IPS-18a (cell line): Measurements from ENCODE around the gene MTA3.
A peak's percentile ranks its signal among the peaks of the same experiment; 100 is the strongest.

ENCODE experiments used
- H3K27ac ChIP-seq: one replicate; pipeline ENCODE4 v1.5.1; 2013; ENCODE audit warnings: low read length
- H3K27me3 ChIP-seq: one replicate; pipeline ENCODE4 v1.6.1; 2013; ENCODE audit warnings: mild to moderate bottlenecking, low read length; ENCODE audit not compliant: control insufficient read depth, insufficient read depth
- H3K36me3 ChIP-seq: one replicate; pipeline ENCODE4 v1.6.1; 2013; ENCODE audit warnings: low read depth, low read length; ENCODE audit not compliant: control insufficient read depth
- H3K4me1 ChIP-seq: one replicate; pipeline ENCODE4 v1.6.1; 2013; ENCODE audit warnings: low read depth, low read length; ENCODE audit not compliant: control insufficient read depth
- H3K4me3 ChIP-seq: one replicate; pipeline ENCODE4 v1.5.1; 2013; ENCODE audit warnings: low read length
- H3K9ac ChIP-seq: one replicate; pipeline ENCODE4 v1.6.1; 2013; ENCODE audit warnings: mild to moderate bottlenecking, low read length, moderate library complexity
- H3K9me3 ChIP-seq: one replicate; pipeline ENCODE4 v1.6.1; 2013; ENCODE audit warnings: low read depth, low read length; ENCODE audit not compliant: control insufficient read depth

The MTA3 gene

DNA sequence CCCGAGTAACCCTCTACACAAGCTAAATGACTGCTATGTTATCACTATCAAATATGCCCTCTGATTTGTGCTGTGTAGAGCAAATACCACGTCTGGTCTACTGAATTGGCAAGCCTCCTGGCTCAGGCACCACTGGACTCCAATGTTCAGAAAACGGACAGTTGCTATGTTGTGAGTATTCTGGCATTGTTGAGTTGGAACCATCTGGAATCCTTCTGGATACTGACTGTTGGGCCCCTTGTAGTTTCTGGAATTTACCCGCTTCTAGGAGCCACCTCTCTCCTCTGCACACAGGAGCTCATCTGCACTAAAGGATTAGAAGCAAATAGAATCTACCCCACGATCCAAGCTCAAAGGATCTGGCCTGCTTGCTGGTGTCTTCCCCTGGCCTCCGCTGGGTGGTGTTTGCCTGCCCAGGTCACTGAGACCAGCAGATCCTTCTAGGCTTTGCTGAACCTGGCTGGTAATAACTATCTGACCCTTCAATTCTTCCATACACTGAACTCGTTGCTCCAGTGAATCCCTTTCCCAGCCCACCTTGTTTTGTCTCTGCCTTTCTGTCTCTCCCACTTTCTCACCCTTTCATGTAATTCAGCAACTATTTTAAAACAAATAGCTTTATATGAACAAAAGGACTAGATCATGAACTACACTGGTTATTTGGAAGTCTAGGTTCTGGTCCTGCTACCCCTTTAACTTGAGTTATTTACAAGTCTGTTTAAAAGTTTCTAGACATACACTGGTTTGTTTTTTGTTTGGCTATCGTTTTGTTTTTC, 226.0 kb downstream of the MTA3 start:
- Histone ChIP-seq H3K4me3 (peak overlapping the region; percentile 63), H3K9ac (no peak overlapping the region), H3K27ac (no peak overlapping the region), H3K36me3 (no peaks in the 10 kb centered on the region), H3K4me1 (peaks cover 16% of the 10 kb centered on the region), H3K27me3 (peaks cover 32% of the 10 kb centered on the region), H3K9me3 (no peaks in the 10 kb centered on the region)

DNA sequence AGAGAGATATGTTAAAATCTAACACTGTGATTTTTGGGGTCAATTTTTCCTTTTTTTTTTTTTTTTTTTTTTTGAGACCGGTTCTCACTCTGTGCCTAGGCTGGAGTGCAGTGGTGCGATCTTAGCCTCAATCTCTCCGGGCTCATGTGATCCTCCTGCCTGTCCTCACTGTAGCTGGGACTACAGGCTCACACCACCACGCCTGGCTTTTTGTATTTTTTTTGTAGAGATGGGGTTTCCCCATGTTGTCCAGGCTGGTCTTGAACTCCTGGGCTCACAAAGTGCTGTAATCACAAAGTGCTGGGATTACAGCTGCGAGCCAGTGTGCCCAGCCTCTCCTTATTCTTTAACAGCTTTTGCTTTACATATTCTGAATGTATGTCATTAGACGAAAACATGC, 226.8 kb downstream of the MTA3 start:
- H3K27me3 ChIP-seq: peaks cover 32% of the 10 kb centered on the region
- no peak overlapping the region for H3K27ac ChIP-seq
- H3K4me3 ChIP-seq: no peak overlapping the region
- no peaks in the 10 kb centered on the region for H3K36me3 ChIP-seq
- no peaks in the 10 kb centered on the region for H3K9me3 ChIP-seq
- no peak overlapping the region for H3K9ac ChIP-seq
- peaks cover 16% of the 10 kb centered on the region for H3K4me1 ChIP-seq

DNA sequence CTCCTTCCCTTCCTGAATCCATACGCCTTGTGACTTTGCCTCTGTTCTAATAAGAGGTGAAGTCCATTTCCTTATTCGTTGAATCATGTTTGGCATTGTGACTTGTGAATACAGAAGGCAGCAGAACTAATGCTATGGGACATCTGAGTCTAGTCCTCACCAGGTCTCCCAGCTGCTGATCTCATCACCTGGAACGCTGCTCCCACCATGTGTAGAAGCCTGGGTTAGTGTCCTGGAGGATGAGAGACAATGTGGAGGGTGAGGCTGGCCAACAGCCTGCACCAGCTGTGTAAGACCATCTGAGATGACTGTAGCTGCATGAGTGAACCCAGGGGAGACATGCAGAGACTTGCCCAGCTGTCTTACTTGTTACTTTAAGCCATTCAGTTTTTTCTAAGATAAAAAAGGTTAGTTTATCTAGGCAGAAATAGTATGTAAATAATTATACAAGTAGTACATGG, 227.4 kb downstream of the MTA3 start:
- H3K4me3 ChIP-seq: no peak overlapping the region
- H3K9me3 ChIP-seq: no peaks in the 10 kb centered on the region
- no peak overlapping the region for H3K27ac ChIP-seq
- H3K36me3 ChIP-seq: no peaks in the 10 kb centered on the region
- H3K4me1 ChIP-seq: peaks cover 16% of the 10 kb centered on the region
- H3K9ac ChIP-seq: no peak overlapping the region
- peaks cover 31% of the 10 kb centered on the region for H3K27me3 ChIP-seq

DNA sequence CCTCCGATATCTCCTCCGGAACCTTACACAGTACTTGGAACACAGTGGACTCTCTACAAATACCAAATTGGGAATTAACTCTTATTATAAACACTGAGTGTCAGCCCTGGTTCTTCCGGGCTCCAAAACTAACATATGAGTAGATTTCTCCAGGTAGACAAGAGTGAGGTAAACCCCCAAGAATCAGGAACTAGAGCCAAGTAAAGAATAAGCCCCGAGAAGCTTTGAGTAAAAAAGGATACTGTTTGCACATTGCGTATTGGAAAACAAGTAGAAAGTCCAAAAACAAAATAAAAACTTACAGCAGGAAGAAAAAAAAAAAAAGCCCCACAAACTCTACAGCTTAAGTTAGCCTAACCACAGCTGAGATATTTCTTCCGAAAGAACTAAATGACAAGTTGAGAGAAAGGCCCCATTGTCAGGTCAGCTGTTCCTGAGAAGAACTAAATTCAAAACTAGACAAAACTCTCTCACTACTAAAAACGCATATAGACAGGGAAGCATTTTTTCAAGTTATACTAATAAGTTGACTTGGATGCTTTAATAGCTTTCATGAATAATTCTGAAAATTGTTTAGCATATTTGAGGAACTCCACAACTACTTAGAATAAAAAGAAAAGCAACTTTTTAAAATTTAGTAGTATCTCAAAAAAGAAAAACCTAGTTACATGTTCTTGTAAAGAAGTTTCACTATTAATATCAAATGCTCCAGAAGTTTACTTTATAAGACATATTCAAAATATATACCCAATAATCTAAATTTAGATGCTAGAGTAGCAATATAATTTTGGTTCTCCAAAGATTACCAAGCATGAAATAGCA, 228.2 kb downstream of the MTA3 start:
- no peak overlapping the region for H3K4me3 ChIP-seq
- H3K27ac ChIP-seq: no peak overlapping the region
- H3K9me3 ChIP-seq: no peaks in the 10 kb centered on the region
- no peak overlapping the region for H3K9ac ChIP-seq
- H3K36me3 ChIP-seq: no peaks in the 10 kb centered on the region
- H3K27me3 ChIP-seq: peaks cover 24% of the 10 kb centered on the region
- peaks cover 16% of the 10 kb centered on the region for H3K4me1 ChIP-seq

DNA sequence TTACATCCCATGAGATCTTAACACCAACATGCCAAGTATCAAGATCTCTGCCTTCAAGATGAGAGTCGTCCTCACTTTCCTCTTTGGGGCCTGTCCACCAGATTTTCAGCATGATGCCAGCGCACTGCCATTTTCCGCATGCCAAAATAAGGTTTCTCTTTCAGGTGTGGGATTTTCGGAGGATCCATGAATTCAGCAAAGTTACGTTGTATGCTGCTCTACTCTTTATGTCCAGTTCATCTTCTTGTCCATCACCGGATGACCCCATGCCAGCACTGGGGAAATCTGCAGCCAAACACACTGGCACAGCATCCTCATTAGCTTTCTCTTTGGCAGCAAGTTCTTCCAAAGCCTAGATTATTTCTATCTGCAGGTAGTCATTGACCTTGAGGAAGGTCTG, 228.8 kb downstream of the MTA3 start:
- Histone ChIP-seq H3K9me3 (no peaks in the 10 kb centered on the region), H3K4me1 (peaks cover 11% of the 10 kb centered on the region), H3K36me3 (no peaks in the 10 kb centered on the region), H3K4me3 (no peak overlapping the region), H3K27ac (no peak overlapping the region), H3K27me3 (peaks cover 17% of the 10 kb centered on the region), H3K9ac (no peak overlapping the region)

DNA sequence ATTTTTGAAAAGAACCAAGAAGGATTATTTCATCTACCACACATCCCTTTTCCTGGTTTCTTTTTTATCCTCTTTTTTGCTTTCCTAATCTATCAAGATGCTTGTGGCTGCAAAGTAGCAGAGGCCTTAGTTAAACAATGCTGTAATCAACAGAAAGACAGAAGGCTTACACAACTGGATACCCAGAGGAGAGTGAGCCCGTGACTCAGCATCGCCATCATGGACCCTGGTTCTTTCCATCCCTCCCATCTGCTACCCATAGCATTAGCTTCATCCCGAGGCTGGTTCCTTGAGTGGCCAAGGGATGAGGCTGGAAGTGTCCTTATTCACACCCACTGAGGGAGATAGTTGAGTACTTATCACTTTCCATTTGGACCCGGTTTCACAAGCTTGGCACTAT, 231.4 kb downstream of the MTA3 start:
- no peak overlapping the region for H3K27ac ChIP-seq
- no peaks in the 10 kb centered on the region for H3K36me3 ChIP-seq
- H3K4me3 ChIP-seq: no peak overlapping the region
- H3K9me3 ChIP-seq: no peaks in the 10 kb centered on the region
- no peaks in the 10 kb centered on the region for H3K27me3 ChIP-seq
- H3K4me1 ChIP-seq: peaks cover 1% of the 10 kb centered on the region
- no peak overlapping the region for H3K9ac ChIP-seq

DNA sequence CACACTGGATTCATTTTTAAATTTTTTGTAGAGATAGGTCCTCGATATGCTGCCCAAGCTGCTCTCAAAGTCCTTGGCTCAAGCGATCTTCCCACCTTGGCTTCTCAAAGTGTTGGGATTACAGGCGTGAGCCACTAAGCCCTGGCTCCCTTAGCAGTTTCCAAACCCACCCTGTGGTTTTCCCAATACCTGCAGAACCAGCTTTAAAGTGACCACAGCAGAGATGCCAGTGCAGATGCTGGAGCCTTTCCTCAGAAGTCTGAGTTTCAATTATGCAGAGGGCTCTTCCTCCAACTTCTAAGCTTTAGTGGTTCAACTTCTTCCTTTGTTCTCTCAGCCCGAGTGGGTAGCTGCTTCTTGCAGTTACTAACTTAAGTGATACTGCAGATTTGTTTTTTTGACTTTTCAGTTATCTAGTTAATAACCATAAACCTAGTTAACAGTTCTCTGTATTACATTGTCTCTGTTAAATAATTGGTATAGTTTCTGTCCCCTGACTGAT, 232.1 kb downstream of the MTA3 start:
- no peaks in the 10 kb centered on the region for H3K36me3 ChIP-seq
- no peaks in the 10 kb centered on the region for H3K27me3 ChIP-seq
- H3K4me3 ChIP-seq: no peak overlapping the region
- H3K9me3 ChIP-seq: no peaks in the 10 kb centered on the region
- no peak overlapping the region for H3K9ac ChIP-seq
- H3K27ac ChIP-seq: no peak overlapping the region
- H3K4me1 ChIP-seq: no peaks in the 10 kb centered on the region

DNA sequence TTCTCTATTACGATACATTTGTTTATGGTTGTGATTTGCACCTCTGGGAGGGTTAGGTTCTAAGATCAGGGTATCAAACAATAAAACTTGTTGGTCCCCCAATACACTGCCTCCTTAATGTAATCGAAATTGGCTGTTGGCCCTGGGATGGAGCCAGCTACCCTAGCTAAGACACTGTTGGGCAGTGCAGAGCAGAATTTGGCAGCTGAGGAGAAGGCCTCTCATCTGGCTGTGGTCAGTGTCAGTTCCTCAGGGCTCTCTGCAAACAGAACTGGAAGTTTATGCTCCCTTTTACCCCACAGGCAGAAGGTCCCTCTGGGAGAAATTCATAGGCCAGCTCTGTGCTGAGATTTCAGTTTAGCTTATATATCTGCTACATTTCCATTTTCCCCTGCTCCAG, 232.5 kb downstream of the MTA3 start:
- no peaks in the 10 kb centered on the region for H3K9me3 ChIP-seq
- H3K4me1 ChIP-seq: no peaks in the 10 kb centered on the region
- no peaks in the 10 kb centered on the region for H3K36me3 ChIP-seq
- no peak overlapping the region for H3K27ac ChIP-seq
- no peaks in the 10 kb centered on the region for H3K27me3 ChIP-seq
- no peak overlapping the region for H3K4me3 ChIP-seq
- H3K9ac ChIP-seq: no peak overlapping the region

DNA sequence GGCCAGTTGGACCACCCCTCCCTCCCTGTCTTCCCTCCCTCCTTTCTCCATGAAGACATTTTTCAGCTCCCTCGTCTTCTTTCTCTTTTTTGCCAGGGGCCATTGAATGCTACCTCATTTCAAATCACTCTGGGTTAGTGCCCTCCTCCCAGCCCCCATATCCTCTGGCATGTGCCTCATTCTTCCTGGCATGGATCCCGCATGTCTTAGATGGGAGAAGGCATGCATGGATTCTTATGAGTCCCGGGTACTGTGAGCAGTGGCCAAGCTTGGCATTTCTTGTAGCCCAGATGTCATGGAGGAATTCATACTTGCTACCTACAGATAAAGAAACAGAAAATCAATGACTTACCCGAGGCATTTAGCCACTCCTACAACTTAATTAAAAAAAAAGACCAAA, 232.9 kb downstream of the MTA3 start:
- no peaks in the 10 kb centered on the region for H3K4me1 ChIP-seq
- H3K9me3 ChIP-seq: no peaks in the 10 kb centered on the region
- H3K4me3 ChIP-seq: no peak overlapping the region
- H3K27me3 ChIP-seq: no peaks in the 10 kb centered on the region
- no peaks in the 10 kb centered on the region for H3K36me3 ChIP-seq
- no peak overlapping the region for H3K27ac ChIP-seq
- no peak overlapping the region for H3K9ac ChIP-seq

DNA sequence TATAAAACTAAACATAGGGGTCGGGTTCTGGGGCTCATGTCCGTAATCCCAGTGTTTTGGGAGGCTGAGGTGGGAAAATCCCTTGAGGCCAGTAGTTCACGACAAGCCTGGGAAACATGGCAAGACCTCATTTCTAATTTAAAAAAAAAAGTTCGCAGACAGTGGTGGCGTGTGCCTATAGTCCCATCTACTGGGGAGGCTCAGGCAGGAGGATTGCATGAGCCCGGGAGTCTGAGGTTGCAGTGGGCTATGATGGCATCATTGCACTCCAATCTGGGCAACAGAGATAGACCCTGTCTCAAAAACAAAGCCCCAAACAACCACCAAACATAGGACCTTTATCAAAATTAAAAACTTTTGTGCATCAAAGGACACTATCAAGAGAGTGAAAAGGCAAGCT, 233.7 kb downstream of the MTA3 start:
- H3K9me3 ChIP-seq: no peaks in the 10 kb centered on the region
- no peak overlapping the region for H3K27ac ChIP-seq
- no peaks in the 10 kb centered on the region for H3K36me3 ChIP-seq
- no peak overlapping the region for H3K9ac ChIP-seq
- H3K4me1 ChIP-seq: no peaks in the 10 kb centered on the region
- no peaks in the 10 kb centered on the region for H3K27me3 ChIP-seq
- no peak overlapping the region for H3K4me3 ChIP-seq

DNA sequence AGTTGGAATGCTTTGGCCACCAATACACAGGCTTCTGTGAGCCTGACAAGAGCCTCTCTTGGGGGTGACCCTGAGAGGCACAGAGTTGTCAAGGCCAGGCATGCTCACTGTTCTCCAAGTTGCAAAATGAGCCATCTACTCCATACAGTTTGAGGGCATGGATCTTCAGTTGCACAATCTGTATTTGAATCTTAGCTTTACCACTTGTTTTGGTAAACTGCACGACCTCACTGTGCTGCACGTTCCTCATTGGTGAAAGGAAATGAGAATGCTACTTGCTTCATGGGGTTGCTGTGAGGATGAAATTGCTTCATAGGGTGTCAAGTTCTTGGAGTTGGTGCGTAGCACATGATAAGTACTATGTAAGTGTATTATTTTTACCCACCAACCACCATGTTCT, 235.9 kb downstream of the MTA3 start:
- Histone ChIP-seq H3K27me3 (peaks cover 11% of the 10 kb centered on the region), H3K9ac (no peak overlapping the region), H3K4me3 (no peak overlapping the region), H3K9me3 (no peaks in the 10 kb centered on the region), H3K27ac (no peak overlapping the region), H3K36me3 (no peaks in the 10 kb centered on the region), H3K4me1 (no peaks in the 10 kb centered on the region)
